ENCODE results near the gene WLS. TPM values are rescaled to one million over a fixed set of nuclear protein-coding genes. Genes with fewer than 3 reads are reported as not detected.
A peak's percentile ranks its signal among the peaks of the same experiment; 100 is the strongest.

Gene WLS
- total and polyA plus RNA-seq, 12 donors = 31.7 to 123 (median 101) TPM

GRCh38 chr1:68218490-68218889, 13.8 kb downstream of the WLS start:
- Histone ChIP-seq H3K36me3 (no peaks in the 10 kb centered on the region), H3K27me3 (no peaks in the 10 kb centered on the region), H3K4me3 (no peak overlapping the region), H3K9me3 (no peaks in the 10 kb centered on the region), H3K4me1 (peaks cover 0 to 90% (median 55%) of the 10 kb centered on the region in 9 donors), H3K27ac (peak overlapping the region in 3 of 10 donors; percentile 16 to 54 (median 33))
- intact Hi-C loops (cut with DNase I) = loop anchor here in 1 of 10 donors (5.0 kb wide), 1 partner anchor 76 kb away; no protein-coding TSS in a partner anchor
- TF ChIP-seq, protein P1, sequence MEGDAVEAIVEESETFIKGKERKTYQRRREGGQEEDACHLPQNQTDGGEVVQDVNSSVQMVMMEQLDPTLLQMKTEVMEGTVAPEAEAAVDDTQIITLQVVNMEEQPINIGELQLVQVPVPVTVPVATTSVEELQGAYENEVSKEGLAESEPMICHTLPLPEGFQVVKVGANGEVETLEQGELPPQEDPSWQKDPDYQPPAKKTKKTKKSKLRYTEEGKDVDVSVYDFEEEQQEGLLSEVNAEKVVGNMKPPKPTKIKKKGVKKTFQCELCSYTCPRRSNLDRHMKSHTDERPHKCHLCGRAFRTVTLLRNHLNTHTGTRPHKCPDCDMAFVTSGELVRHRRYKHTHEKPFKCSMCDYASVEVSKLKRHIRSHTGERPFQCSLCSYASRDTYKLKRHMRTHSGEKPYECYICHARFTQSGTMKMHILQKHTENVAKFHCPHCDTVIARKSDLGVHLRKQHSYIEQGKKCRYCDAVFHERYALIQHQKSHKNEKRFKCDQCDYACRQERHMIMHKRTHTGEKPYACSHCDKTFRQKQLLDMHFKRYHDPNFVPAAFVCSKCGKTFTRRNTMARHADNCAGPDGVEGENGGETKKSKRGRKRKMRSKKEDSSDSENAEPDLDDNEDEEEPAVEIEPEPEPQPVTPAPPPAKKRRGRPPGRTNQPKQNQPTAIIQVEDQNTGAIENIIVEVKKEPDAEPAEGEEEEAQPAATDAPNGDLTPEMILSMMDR (IDR thresholded peaks at IDR 0.05) = no peak
- ATAC-seq (no peak), DNase-seq (no peak)
- WGBS, 2 donors = 48 to 59% methylated on average over 5 of the region's 5 CpGs

DNA sequence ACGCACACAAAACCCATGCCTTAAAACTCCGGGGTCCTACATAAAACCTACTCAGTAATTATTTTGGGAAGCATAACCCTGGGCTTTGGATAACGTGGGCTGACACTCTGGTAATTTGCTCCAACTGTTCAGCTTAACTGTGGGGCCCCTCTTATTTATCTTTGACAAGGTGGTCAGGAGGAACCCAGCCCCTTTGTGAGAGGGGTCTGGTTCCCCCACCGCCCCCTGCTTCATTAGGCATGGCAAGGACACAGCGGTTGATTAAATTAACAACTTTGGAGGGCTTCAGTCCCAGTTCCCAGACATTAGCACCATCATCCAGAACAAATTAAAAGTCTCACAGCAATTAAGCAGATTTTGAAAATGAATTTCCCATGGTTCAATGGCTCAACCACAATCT, 14.7 kb downstream of the WLS start:
- ATAC-seq (no peak), DNase-seq (no peak)
- peak overlapping the region in 1 of 10 donors; percentile 9 for H3K27ac ChIP-seq
- no peaks in the 10 kb centered on the region for H3K36me3 ChIP-seq
- peaks cover 0 to 90% (median 58%) of the 10 kb centered on the region in 9 donors for H3K4me1 ChIP-seq
- no peak overlapping the region for H3K4me3 ChIP-seq
- H3K27me3 ChIP-seq = no peaks in the 10 kb centered on the region
- 92 to 93% methylated on average over 5 of the region's 5 CpGs for WGBS, 2 donors
- TF ChIP-seq, protein P1 (IDR thresholded peaks at IDR 0.05) = no peak
- intact Hi-C loops (cut with DNase I) = loop anchor here in 1 of 10 donors (5.0 kb wide), 1 partner anchor 75 kb away; no protein-coding TSS in a partner anchor
- no peaks in the 10 kb centered on the region for H3K9me3 ChIP-seq

- 91% methylated on average over 5 of the region's 5 CpGs for WGBS, 2 donors
- peak overlapping the region in 2 of 10 donors; percentile 9 to 46 for H3K27ac ChIP-seq
- ATAC-seq (no peak), DNase-seq (no peak)
- TF ChIP-seq, protein P1 (IDR thresholded peaks at IDR 0.05) = no peak
- no peaks in the 10 kb centered on the region for H3K36me3 ChIP-seq
- H3K4me3 ChIP-seq = no peak overlapping the region
- intact Hi-C loops (cut with DNase I) = loop anchor here in 1 of 10 donors (5.0 kb wide), 1 partner anchor 75 kb away; no protein-coding TSS in a partner anchor
- peaks cover 0 to 88% (median 54%) of the 10 kb centered on the region in 9 donors for H3K4me1 ChIP-seq
- H3K27me3 ChIP-seq = no peaks in the 10 kb centered on the region
- no peaks in the 10 kb centered on the region for H3K9me3 ChIP-seq
These were observed 15.2 kb downstream of the WLS start for GRCh38 chr1:68217060-68217554.

GRCh38 chr1:68216089-68216772, 16.1 kb downstream of the WLS start:
- peak overlapping the region in 3 of 10 donors; percentile 9 to 46 (median 24) for H3K27ac ChIP-seq
- no peak for ATAC-seq
- TF ChIP-seq, protein P1 (IDR thresholded peaks at IDR 0.05) = no peak
- DNase-seq = no peak
- 70 to 77% methylated on average over 2 of the region's 2 CpGs for whole genome bisulfite sequencing, 2 donors
- H3K27me3 ChIP-seq = no peaks in the 10 kb centered on the region
- no peak overlapping the region for H3K4me3 ChIP-seq
- intact Hi-C loops (cut with DNase I) = loop anchor here in 1 of 10 donors (5.0 kb wide), 1 partner anchor 74 kb away; no protein-coding TSS in a partner anchor
- H3K36me3 ChIP-seq = no peaks in the 10 kb centered on the region
- H3K9me3 ChIP-seq = no peaks in the 10 kb centered on the region
- H3K4me1 ChIP-seq = peaks cover 0 to 88% (median 47%) of the 10 kb centered on the region in 9 donors
